Smooth muscle cell (in vitro differentiated cells): ENCODE results near the gene SMAP1. TPM values are rescaled to one million over a fixed set of nuclear protein-coding genes. Genes with fewer than 3 reads are reported as not detected.
A peak's percentile ranks its signal among the peaks of the same experiment; 100 is the strongest.
"Not testable (repeated sequence)": the region's sequence is repeated elsewhere in the genome, so short reads cannot be mapped to it uniquely, and the experiment has no call there.

ENCODE experiments used
- DNase-seq: peaks from one replicate; lab custom pipeline; 2025; ENCODE audit not compliant: unreplicated experiment; lab: John Stamatoyannopoulos, UW
- H2AFZ ChIP-seq: fragments of 200-600 bp; sonication (generic); 2 replicates; pipeline ENCODE4 v1.6.0; 2016; ENCODE audit warnings: antibody characterized with exemption, low read depth, mild to moderate bottlenecking
- H3F3A ChIP-seq: fragments of 200-600 bp; sonication (generic); 2 replicates; pipeline ENCODE4 v1.6.0; 2017; ENCODE audit warnings: antibody characterized with exemption, low read depth
- H3K27ac ChIP-seq: fragments of 200-600 bp; sonication (generic); 2 replicates; pipeline ENCODE4 v1.5.1; 2016; ENCODE audit warnings: low read depth, mild to moderate bottlenecking
- H3K27me3 ChIP-seq: fragments of 200-600 bp; sonication (generic); 2 replicates; pipeline ENCODE4 v1.6.1; 2016; ENCODE audit warnings: low read depth, mild to moderate bottlenecking
- H3K36me3 ChIP-seq: fragments of 200-600 bp; sonication (generic); 2 replicates; pipeline ENCODE4 v1.5.1; 2016; ENCODE audit warnings: low read depth
- H3K4me1 ChIP-seq: fragments of 200-600 bp; sonication (generic); 2 replicates; pipeline ENCODE4 v1.5.1; 2016; ENCODE audit warnings: low read depth
- H3K4me2 ChIP-seq: fragments of 200-600 bp; sonication (generic); 2 replicates; pipeline ENCODE4 v1.6.0; 2016; ENCODE audit warnings: mild to moderate bottlenecking
- H3K4me3 ChIP-seq: fragments of 200-600 bp; sonication (generic); 2 replicates; pipeline ENCODE4 v1.5.1; 2016; ENCODE audit warnings: mild to moderate bottlenecking
- H3K79me2 ChIP-seq: fragments of 200-600 bp; sonication (generic); 2 replicates; pipeline ENCODE4 v1.6.0; 2016; ENCODE audit warnings: low read depth, mild to moderate bottlenecking
- H3K9ac ChIP-seq: fragments of 200-600 bp; sonication (generic); 2 replicates; pipeline ENCODE4 v1.6.0; 2016; ENCODE audit warnings: low read depth
- H3K9me3 ChIP-seq: fragments of 200-600 bp; sonication (generic); replicated peaks from 2 replicates; pipeline ENCODE4 v1.5.1; 2016; ENCODE audit warnings: low read depth
- H4K20me1 ChIP-seq: fragments of 200-600 bp; sonication (generic); 2 replicates; pipeline ENCODE4 v1.6.0; 2016; ENCODE audit warnings: low read depth
- WGBS: methylation state at CpG from one replicate; pipeline ENCODE4 v1.1.7; 2016; ENCODE audit warnings: low lambda C conversion rate; 5-methylcytosine and 5-hydroxymethylcytosine counted together
- polyA plus RNA-seq: library from polyadenylated mRNA; unstranded; fragments of >200 nt; fragmentation: Nextera tagmentation; extraction: Ambion mirVana; gene quantifications from 2 replicates; pipeline ENCODE4 v1.2.1, GENCODE V29; 2016
- total RNA-seq: library from RNA; depleted of rRNA; stranded (reverse); fragments of >200 nt; gene quantifications from 2 replicates; pipeline ENCODE4 v1.2.3, GENCODE V29; 2014
- TF ChIP-seq, protein P1 (sequence below): fragments of 200-600 bp; sonication (generic); IDR thresholded peaks from 2 replicates; pipeline ENCODE4 v1.5.1; 2017; ENCODE audit warnings: borderline replicate concordance, mild to moderate bottlenecking, antibody characterized with exemption; ENCODE audit not compliant: insufficient read depth, poor library complexity, severe bottlenecking

SMAP1 gene
- total and polyA plus RNA-seq, 2 experiments from 2014 or later: 21.7 to 39.8 TPM

DNA sequence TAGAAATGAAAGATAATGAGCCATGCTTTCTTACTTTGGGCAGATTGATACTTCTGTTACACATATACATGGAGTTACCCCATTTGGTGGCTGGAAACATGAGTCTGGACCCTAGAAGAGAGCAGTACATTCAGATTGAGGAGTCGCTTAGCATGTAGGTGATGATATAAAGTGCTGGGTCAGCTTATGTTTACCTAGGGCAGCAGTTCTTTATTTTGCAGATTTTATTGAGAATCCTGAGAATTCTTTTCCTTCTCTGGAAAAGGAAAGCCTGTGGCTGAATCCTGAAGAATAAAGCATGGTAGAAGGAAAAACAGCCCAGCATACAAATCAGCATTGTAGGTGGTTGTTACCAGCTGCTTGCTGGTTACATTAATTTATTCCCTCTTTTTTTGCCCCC is 91.2 kb downstream of the SMAP1 start:
- TF ChIP-seq, protein P1, sequence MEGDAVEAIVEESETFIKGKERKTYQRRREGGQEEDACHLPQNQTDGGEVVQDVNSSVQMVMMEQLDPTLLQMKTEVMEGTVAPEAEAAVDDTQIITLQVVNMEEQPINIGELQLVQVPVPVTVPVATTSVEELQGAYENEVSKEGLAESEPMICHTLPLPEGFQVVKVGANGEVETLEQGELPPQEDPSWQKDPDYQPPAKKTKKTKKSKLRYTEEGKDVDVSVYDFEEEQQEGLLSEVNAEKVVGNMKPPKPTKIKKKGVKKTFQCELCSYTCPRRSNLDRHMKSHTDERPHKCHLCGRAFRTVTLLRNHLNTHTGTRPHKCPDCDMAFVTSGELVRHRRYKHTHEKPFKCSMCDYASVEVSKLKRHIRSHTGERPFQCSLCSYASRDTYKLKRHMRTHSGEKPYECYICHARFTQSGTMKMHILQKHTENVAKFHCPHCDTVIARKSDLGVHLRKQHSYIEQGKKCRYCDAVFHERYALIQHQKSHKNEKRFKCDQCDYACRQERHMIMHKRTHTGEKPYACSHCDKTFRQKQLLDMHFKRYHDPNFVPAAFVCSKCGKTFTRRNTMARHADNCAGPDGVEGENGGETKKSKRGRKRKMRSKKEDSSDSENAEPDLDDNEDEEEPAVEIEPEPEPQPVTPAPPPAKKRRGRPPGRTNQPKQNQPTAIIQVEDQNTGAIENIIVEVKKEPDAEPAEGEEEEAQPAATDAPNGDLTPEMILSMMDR: no peak
- 65% methylated on average over 1 of the region's 1 CpG for WGBS

DNA sequence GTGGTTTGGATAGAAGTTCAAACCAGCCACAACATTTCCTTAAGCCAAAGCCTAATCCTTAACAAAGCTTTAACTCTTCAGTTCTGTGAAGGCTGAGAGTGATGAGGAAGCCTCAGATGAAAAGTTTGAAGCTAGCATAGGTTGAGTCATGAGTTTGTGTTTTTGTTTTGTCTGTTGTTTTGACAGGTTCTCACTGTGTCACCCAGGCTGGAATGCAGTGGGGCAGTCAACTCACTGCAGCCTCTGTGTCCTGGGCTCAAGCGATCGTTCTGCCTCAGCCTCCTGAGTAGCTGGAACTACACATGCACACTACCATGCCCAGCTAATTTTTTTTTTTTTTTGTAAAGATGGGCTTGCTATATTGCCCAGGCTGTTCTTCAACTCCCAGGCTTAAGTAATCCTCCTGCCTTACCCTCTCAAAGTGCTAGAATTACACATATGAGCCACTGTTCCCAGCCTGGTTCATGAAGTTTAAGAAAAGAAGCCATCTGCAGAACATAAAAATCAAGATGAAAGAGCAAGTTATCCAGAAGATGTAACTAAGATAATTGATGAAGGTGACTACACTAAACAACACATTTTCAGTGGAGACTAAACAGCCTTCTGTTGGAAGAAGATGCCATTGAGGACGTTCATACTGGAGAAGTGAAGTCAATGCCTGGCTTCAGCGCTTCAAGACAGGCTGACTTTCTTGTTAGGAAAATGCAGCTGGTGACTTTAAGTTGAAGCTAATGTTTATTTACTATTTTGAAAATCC is 96.2 kb downstream of the SMAP1 start:
- Histone ChIP-seq H2AFZ (no peak overlapping the region), H3K4me2 (peak overlapping the region; percentile 16), H3K27me3 (no peaks in the 10 kb centered on the region), H3K9ac (no peak overlapping the region), H3K27ac (peak overlapping the region; percentile 63), H3F3A (no peaks in the 10 kb centered on the region), H3K36me3 (no peaks in the 10 kb centered on the region), H3K79me2 (no peaks in the 10 kb centered on the region), H3K4me3 (no peak overlapping the region), H4K20me1 (peaks cover 39% of the 10 kb centered on the region), H3K4me1 (peaks cover 8% of the 10 kb centered on the region), H3K9me3 (no peaks in the 10 kb centered on the region)
- TF ChIP-seq, protein P1: no peak
- DNase-seq: no peak
- 35% methylated on average over 4 of the region's 4 CpGs for WGBS

More for the DNA sequence above, 91.2 kb downstream of the SMAP1 start:
- Histone ChIP-seq H3K36me3 (peaks cover 6% of the 10 kb centered on the region), H3F3A (no peaks in the 10 kb centered on the region), H3K9ac (no peak overlapping the region), H3K27ac (no peak overlapping the region), H4K20me1 (peaks cover 32% of the 10 kb centered on the region), H3K4me1 (peaks cover 8% of the 10 kb centered on the region), H3K79me2 (no peaks in the 10 kb centered on the region), H2AFZ (no peak overlapping the region), H3K4me3 (no peak overlapping the region), H3K4me2 (no peak overlapping the region), H3K9me3 (no peaks in the 10 kb centered on the region), H3K27me3 (no peaks in the 10 kb centered on the region)
- DNase-seq: no peak

DNA sequence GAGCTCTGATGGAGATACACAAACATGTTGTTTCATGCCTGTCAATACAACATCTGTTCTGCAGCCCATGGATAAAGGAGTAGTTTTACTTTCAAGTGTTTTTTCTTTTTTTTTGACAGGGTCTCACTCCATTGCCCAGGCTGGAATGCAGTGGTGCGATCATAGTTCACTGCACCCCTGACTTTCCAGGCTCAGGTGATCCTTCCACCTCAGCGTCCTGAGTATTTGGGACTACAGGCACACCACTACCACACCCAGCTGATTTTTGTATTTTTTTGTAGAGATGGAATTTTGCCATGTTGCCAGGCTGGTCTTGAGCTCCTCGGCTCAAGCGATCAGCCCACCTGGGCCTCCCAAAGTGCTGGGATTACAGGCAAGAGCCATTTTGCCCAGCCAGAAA is 97.0 kb downstream of the SMAP1 start:
- WGBS: 96% methylated on average over 4 of the region's 4 CpGs
- no peaks in the 10 kb centered on the region for H3K79me2 ChIP-seq
- H3F3A ChIP-seq: no peaks in the 10 kb centered on the region
- no peaks in the 10 kb centered on the region for H3K36me3 ChIP-seq
- no peak overlapping the region for H2AFZ ChIP-seq
- peaks cover 39% of the 10 kb centered on the region for H4K20me1 ChIP-seq
- TF ChIP-seq, protein P1: no peak
- no peaks in the 10 kb centered on the region for H3K27me3 ChIP-seq
- H3K4me3 ChIP-seq: no peak overlapping the region
- H3K4me1 ChIP-seq: peaks cover 8% of the 10 kb centered on the region
- no peak for DNase-seq
- H3K4me2 ChIP-seq: no peak overlapping the region
- H3K27ac ChIP-seq: no peak overlapping the region
- no peaks in the 10 kb centered on the region for H3K9me3 ChIP-seq
- H3K9ac ChIP-seq: no peak overlapping the region

DNA sequence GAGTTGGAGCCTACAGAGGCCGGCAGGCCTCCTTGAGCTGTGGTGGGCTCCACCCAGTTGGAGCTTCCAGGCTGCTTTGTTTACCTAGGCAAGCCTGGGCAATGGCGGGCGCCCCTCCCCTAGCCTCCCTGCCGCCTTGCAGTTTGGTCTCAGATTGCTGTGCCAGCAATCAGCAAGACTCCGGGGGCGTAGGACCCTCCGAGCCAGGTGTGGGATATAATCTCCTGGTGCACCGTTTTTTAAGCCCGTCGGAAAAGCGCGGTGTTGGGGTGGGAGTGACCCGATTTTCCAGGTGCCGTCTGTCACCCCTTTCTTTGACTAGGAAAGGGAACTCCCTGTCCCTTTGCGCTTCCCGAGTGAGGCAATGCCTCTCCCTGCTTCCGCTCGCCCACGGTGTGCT is 103.7 kb downstream of the SMAP1 start:
- not testable (repeated sequence) for H4K20me1 ChIP-seq, H3K27me3 ChIP-seq, H3K9ac ChIP-seq, DNase-seq, H3K9me3 ChIP-seq, H3K79me2 ChIP-seq, H3K27ac ChIP-seq, H3F3A ChIP-seq, H3K36me3 ChIP-seq, H2AFZ ChIP-seq, H3K4me1 ChIP-seq, H3K4me2 ChIP-seq, H3K4me3 ChIP-seq
- WGBS: 98% methylated on average over 19 of the region's 19 CpGs
